A673 (cell line): ENCODE measurements around the gene CWH43. TPM values are rescaled to one million over a fixed set of nuclear protein-coding genes. Genes with fewer than 3 reads are reported as not detected.

Experiments
- Bru-seq: library from RNA; stranded (reverse); fragments of 400-500 nt; gene quantifications from one replicate; lab custom pipeline; 2021; lab: Mats Ljungman, UMichigan
- BruChase-seq, 2 experiments: library from RNA; stranded (reverse); fragments of 400-500 nt; gene quantifications; one replicate each; lab custom pipeline; 2021; lab: Mats Ljungman, UMichigan
- BruUV-seq: library from RNA; stranded (reverse); fragments of 400-500 nt; replicated peaks from 2 replicates; lab custom pipeline; 2021; lab: Mats Ljungman, UMichigan
- CTCF ChIA-PET: fragments of 300-600 bp; sonication (Branson Sonifier 250); formaldehyde crosslinking; loops from one replicate; lab custom pipeline; 2022; ENCODE audit warnings: antibody characterized with exemption; lab: Charles Lee
- POLR2A ChIA-PET: fragments of 300-600 bp; sonication (Branson Sonifier 250); formaldehyde crosslinking; loops from one replicate; lab custom pipeline; 2022; ENCODE audit warnings: antibody characterized with exemption; ENCODE audit not compliant: low non-redundant PET; lab: Charles Lee
- DNase-seq: peaks from one replicate; pipeline ENCODE4 v3.0.0-alpha.2; 2015; ENCODE audit warnings: low spot score
- H3K27ac ChIP-seq: fragments of 200-600 bp; sonication (generic); 2 replicates; pipeline ENCODE4 v1.5.1; 2016; ENCODE audit warnings: mixed run types, low read depth, mild to moderate bottlenecking, mixed read lengths, antibody characterized with exemption, low read length; ENCODE audit not compliant: poor library complexity, severe bottlenecking
- H3K27me3 ChIP-seq: fragments of 200-600 bp; sonication (generic); replicated peaks from 2 replicates; pipeline ENCODE4 v1.6.1; 2017; ENCODE audit warnings: mixed run types, low read depth, mild to moderate bottlenecking, mixed read lengths, antibody characterized with exemption, low read length; ENCODE audit not compliant: insufficient read depth, poor library complexity
- H3K36me3 ChIP-seq: fragments of 200-600 bp; sonication (generic); 2 replicates; pipeline ENCODE4 v1.6.1; 2016; ENCODE audit warnings: mixed run types, mild to moderate bottlenecking, mixed read lengths, antibody characterized with exemption, low read length; ENCODE audit not compliant: insufficient read depth, poor library complexity, severe bottlenecking
- H3K4me1 ChIP-seq: fragments of 200-600 bp; sonication (generic); 2 replicates; pipeline ENCODE4 v1.6.1; 2017; ENCODE audit warnings: mixed run types, mild to moderate bottlenecking, mixed read lengths, antibody characterized with exemption, low read length; ENCODE audit not compliant: insufficient read depth, poor library complexity, severe bottlenecking
- H3K4me3 ChIP-seq: fragments of 200-600 bp; sonication (generic); 2 replicates; pipeline ENCODE4 v1.5.1; 2016; ENCODE audit warnings: low read depth, mixed run types, mild to moderate bottlenecking, mixed read lengths, low read length; ENCODE audit not compliant: poor library complexity, severe bottlenecking
- H3K9me3 ChIP-seq: fragments of 200-600 bp; sonication (generic); 2 replicates; pipeline ENCODE4 v1.6.1; 2016; ENCODE audit warnings: mixed run types, low read depth, mild to moderate bottlenecking, mixed read lengths, antibody characterized with exemption, low read length; ENCODE audit not compliant: poor library complexity, severe bottlenecking
- EZH2 ChIP-seq: fragments of 200-600 bp; sonication (generic); IDR thresholded peaks from 2 replicates; pipeline ENCODE4 v1.6.1; 2017; ENCODE audit warnings: borderline replicate concordance, low read depth, mild to moderate bottlenecking, mixed read lengths, antibody characterized with exemption, low read length; ENCODE audit not compliant: poor library complexity, severe bottlenecking
- intact Hi-C: fragments of 100-400 bp; cut with micrococcal nuclease; formaldehyde crosslinking; loops from one replicate; pipeline ENCODE4 v1.10.0; 2022; ENCODE audit not compliant: unreplicated experiment
- long read RNA-seq: library from polyadenylated mRNA; stranded (forward); transcript quantifications from one replicate; pipeline ENCODE4 v2.0.0, GENCODE V29; 2022
- total RNA-seq: library from RNA; stranded (reverse); gene quantifications from 2 replicates; pipeline ENCODE4 v1.2.3, GENCODE V29; 2021
- TF ChIP-seq, protein P1 (sequence below): fragments of 300-800, 200-600 bp; sonication (generic); conservative IDR thresholded peaks from 2 replicates; pipeline ENCODE4 v1.5.1; 2017; ENCODE audit warnings: low read depth, mild to moderate bottlenecking, antibody characterized with exemption, low read length, moderate library complexity, mixed read lengths

CWH43 gene
- total RNA-seq: not detected in 2 replicates
- Bru-seq, nascent RNA: percentile 3 among the genes with signal in this experiment
- not detected for BruChase-seq, experiment 1, labeled RNA remaining after a 2-hour chase
- BruChase-seq, experiment 2, labeled RNA remaining after a 6-hour chase: not detected
- long read RNA-seq: 0 reads

DNA sequence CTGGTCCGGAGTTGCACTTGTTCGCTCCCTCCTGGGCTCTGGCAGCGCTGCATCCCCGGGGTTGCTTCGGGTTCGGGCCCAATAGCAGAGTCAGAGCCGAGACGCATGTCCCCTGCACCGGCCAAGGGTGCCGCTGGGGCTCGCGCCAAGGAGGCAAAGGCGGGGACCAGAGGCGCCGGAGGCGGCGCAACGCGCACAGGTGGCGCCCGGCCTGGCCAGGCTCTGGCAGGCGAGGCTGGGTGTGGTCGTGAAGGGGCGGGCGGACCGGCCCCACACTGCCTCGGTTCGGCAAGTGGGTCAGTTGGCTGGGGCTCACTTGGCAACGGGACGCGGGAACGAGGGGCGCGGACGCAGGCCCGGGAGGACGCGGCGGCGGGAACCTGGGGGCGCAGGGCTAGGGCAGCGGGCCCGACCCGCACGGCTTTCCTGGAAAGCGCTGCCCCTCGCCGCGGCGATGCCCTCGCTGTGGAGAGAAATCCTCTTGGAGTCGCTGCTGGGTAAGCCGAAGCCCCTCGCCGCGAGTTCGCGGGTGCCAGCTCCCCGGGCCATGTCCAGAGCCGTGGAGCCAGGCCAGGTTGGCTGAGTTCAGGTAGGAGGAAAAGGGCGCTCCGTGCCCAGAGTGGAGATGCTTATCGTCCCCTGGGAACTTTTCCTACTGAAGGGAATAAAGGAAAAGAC is at the start of gene CWH43:
CWH43 (plus strand) TSS at position 300 of the 678 bp plus-strand sequence; CDS start at position 455, 155 bp downstream.
- no peak within 1 kb of the TSS for H3K27ac ChIP-seq
- TF ChIP-seq EZH2: peak; percentile 85
- TF ChIP-seq, protein P1, sequence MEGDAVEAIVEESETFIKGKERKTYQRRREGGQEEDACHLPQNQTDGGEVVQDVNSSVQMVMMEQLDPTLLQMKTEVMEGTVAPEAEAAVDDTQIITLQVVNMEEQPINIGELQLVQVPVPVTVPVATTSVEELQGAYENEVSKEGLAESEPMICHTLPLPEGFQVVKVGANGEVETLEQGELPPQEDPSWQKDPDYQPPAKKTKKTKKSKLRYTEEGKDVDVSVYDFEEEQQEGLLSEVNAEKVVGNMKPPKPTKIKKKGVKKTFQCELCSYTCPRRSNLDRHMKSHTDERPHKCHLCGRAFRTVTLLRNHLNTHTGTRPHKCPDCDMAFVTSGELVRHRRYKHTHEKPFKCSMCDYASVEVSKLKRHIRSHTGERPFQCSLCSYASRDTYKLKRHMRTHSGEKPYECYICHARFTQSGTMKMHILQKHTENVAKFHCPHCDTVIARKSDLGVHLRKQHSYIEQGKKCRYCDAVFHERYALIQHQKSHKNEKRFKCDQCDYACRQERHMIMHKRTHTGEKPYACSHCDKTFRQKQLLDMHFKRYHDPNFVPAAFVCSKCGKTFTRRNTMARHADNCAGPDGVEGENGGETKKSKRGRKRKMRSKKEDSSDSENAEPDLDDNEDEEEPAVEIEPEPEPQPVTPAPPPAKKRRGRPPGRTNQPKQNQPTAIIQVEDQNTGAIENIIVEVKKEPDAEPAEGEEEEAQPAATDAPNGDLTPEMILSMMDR: no peak
- H3K27me3 ChIP-seq: peaks cover 51% of the 10 kb centered on the region
- intact Hi-C loops: no loop called here
- ChIA-PET CTCF (no interaction called here), POLR2A (no interaction called here)
- H3K4me3 ChIP-seq: no peak within 1 kb of the TSS
- no peaks in the 10 kb centered on the region for H3K36me3 ChIP-seq
- H3K4me1 ChIP-seq: no peaks in the 10 kb centered on the region
- H3K9me3 ChIP-seq: no peaks in the 10 kb centered on the region
- DNase-seq: no peak
- no TSS peak for BruUV-seq

GRCh38 chr4:48937033-48937432 is 49.0 kb upstream of the CWH43 start:
- intact Hi-C loops: no loop called here
- Histone ChIP-seq H3K36me3 (no peaks in the 10 kb centered on the region), H3K4me1 (no peaks in the 10 kb centered on the region), H3K9me3 (peaks cover 4% of the 10 kb centered on the region), H3K27me3 (no peaks in the 10 kb centered on the region), H3K27ac (no peak overlapping the region), H3K4me3 (no peak overlapping the region)
- ChIA-PET CTCF (no interaction called here), POLR2A (no interaction called here)
- TF ChIP-seq EZH2: no peak
- TF ChIP-seq, protein P1: no peak
- DNase-seq: no peak
- BruUV-seq: no TSS peak

DNA sequence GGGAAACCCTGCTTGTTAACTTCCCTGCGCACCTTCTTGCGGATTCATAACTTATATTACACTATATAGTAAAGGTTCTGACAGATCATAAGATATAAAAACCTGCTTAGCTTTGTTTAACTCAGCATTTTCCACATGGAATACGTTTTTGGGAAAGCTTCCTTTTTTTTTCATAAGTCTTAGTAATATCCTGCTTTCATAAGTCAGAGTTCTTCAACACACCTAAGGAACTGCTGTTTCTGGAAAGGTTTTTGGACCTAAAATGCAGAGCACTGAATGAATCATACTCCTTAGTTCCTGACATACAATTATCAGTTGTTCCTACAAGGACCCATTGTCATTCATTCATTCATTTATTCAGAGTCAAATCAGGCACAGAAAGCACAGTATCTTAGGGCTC is 47.2 kb upstream of the CWH43 start:
- peaks cover 4% of the 10 kb centered on the region for H3K9me3 ChIP-seq
- ChIA-PET POLR2A (no interaction called here), CTCF (no interaction called here)
- no peaks in the 10 kb centered on the region for H3K36me3 ChIP-seq
- TF ChIP-seq, protein P1: no peak
- TF ChIP-seq EZH2: no peak
- BruUV-seq: no TSS peak
- H3K27me3 ChIP-seq: no peaks in the 10 kb centered on the region
- DNase-seq: no peak
- H3K4me1 ChIP-seq: no peaks in the 10 kb centered on the region
- intact Hi-C loops: no loop called here
- H3K27ac ChIP-seq: no peak overlapping the region
- no peak overlapping the region for H3K4me3 ChIP-seq
